ENCODE data around the gene MRPL55.

GRCh38 chr1:228090613-228091081, 18.5 kb downstream of the MRPL55 start:
- TF ChIP-seq ZBTB33 (IDR thresholded peaks at IDR 0.05; ENCODE audit: extremely low read depth, insufficient replicate concordance, low read length) (no peak), CTCF (IDR thresholded peaks at IDR 0.05 in 2 of 3, conservative IDR thresholded peaks at IDR 0.05 in 1 of 3; ENCODE audit: borderline replicate concordance in 1 of 3, insufficient read depth in 1 of 3, low read depth in 2 of 3, low read length in 2 of 3) (no peak), ZFX (IDR thresholded peaks at IDR 0.05) (no peak), POLR2A (IDR thresholded peaks at IDR 0.05; ENCODE audit: borderline replicate concordance, extremely low read depth, insufficient read depth, insufficient read length) (no peak), EZH2 (IDR thresholded peaks at IDR 0.05) (no peak), FOSL1 (IDR thresholded peaks at IDR 0.05; ENCODE audit: low read depth) (no peak), EZH2phosphoT487 (IDR thresholded peaks at IDR 0.05; ENCODE audit: borderline replicate concordance) (no peak), RAD21 (IDR thresholded peaks at IDR 0.05; ENCODE audit: low read depth) (no peak), CEBPB (IDR thresholded peaks at IDR 0.05; ENCODE audit: low read depth) (no peak), TCF7L2 (IDR thresholded peaks at IDR 0.05; ENCODE audit: borderline replicate concordance, extremely low read depth, insufficient read depth, insufficient read length) (no peak), JUND (IDR thresholded peaks at IDR 0.05) (no peak), EGR1 (IDR thresholded peaks at IDR 0.05; ENCODE audit: low read depth) (no peak)

Data from HCT116 (cell line).